Uterus (tissue), 2 donors: ENCODE data around the gene APOLD1.

Experiments
- CTCF ChIP-seq, 4 experiments: fragments of 200-600 bp in 2 of 4; fragments of 450-650 bp in 2 of 4; sonication (generic) in 2 of 4; IDR thresholded peaks; one replicate each; pipeline ENCODE4 v1.5.1; 2016 to 2019; ENCODE audit warnings: antibody characterized with exemption in 4 of 4, mild to moderate bottlenecking in 2 of 4, moderate library complexity in 1 of 4
- POLR2A ChIP-seq, 2 donors: fragments of 450-650 bp; IDR thresholded peaks; one replicate each; pipeline ENCODE4 v1.6.1; 2016; ENCODE audit warnings: antibody characterized with exemption in 2 of 2, mild to moderate bottlenecking in 1 of 2, moderate library complexity in 1 of 2

- TF ChIP-seq POLR2A (IDR thresholded peaks at IDR 0.05) (no peak), CTCF (IDR thresholded peaks at IDR 0.05) (no peak)
Observed at GRCh38 chr12:12797794-12798152, 12.3 kb downstream of the APOLD1 start.
